NB4 (cell line): Measurements from ENCODE around the gene VAT1.

Experiments
- DNase-seq: peaks from one replicate; pipeline ENCODE4 v3.0.0; 2010; ENCODE audit warnings: low read depth
- H3K4me3 ChIP-seq: one replicate; pipeline ENCODE4 v1.5.1; 2011; ENCODE audit warnings: mild to moderate bottlenecking, low read depth, low read length, moderate library complexity
- MYC ChIP-seq: IDR thresholded peaks from 2 replicates; pipeline ENCODE4 v1.6.1; 2011; ENCODE audit warnings: low read depth, low read length
- POLR2A ChIP-seq: IDR thresholded peaks from 2 replicates; pipeline ENCODE4 v1.6.1; 2011; ENCODE audit warnings: mild to moderate bottlenecking; ENCODE audit not compliant: insufficient read length; ENCODE audit errors: extremely low read depth
- TF ChIP-seq, protein P1 (sequence below): IDR thresholded peaks from one replicate; pipeline ENCODE4 v1.5.1; 2012; ENCODE audit warnings: low read depth, low read length
- TF ChIP-seq, protein P2 (sequence below): IDR thresholded peaks from 2 replicates; pipeline ENCODE4 v1.6.1; 2011; ENCODE audit warnings: low read depth, low read length

The VAT1 gene

DNA sequence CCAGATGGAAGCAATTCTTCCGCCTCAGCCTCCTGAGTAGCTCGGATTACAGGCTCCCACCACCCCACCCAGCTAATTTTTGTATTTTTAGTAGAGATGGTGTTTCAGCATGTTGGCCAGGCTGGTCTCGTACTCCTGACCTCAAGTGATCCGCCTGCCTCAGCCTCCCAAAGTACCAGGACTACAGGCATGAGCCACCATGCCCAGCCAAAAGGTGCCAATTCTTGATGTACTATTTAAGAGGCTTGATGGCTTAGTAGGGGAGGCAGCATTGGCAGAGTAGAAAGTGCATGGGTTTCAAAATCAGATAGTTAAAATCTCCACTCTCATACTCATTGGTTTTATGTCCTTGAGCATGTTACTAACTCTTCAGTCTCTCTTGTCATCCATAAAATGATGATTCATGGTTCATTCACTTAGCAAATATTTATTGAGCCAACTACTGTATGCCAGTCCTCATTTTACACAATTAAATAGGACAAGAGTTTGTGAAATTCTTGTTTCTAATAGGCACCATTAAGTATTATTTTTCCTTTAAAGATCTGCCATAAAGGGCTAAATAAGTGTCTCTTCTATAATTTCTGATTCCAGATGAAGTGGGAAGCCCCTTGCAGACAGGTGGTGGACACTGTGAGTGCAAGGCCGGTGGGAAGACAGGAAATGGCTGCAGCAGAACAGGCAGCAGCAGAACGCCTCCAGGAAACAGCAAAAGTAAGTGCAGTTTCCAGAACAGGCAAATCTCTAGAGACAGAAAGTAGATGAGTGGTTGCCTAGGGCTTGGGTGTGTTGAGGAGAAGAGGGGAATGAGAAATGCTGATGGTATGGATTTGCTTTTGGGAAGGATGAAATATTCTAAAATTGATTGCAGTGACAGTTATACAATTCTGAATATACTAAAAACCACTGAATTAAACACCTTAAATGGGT lies 32.2 kb downstream of the VAT1 start:
- no peak overlapping the region for H3K4me3 ChIP-seq
- no peak for DNase-seq
- TF ChIP-seq, protein P1, sequence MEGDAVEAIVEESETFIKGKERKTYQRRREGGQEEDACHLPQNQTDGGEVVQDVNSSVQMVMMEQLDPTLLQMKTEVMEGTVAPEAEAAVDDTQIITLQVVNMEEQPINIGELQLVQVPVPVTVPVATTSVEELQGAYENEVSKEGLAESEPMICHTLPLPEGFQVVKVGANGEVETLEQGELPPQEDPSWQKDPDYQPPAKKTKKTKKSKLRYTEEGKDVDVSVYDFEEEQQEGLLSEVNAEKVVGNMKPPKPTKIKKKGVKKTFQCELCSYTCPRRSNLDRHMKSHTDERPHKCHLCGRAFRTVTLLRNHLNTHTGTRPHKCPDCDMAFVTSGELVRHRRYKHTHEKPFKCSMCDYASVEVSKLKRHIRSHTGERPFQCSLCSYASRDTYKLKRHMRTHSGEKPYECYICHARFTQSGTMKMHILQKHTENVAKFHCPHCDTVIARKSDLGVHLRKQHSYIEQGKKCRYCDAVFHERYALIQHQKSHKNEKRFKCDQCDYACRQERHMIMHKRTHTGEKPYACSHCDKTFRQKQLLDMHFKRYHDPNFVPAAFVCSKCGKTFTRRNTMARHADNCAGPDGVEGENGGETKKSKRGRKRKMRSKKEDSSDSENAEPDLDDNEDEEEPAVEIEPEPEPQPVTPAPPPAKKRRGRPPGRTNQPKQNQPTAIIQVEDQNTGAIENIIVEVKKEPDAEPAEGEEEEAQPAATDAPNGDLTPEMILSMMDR, result no peak
- no peak for TF ChIP-seq POLR2A

DNA sequence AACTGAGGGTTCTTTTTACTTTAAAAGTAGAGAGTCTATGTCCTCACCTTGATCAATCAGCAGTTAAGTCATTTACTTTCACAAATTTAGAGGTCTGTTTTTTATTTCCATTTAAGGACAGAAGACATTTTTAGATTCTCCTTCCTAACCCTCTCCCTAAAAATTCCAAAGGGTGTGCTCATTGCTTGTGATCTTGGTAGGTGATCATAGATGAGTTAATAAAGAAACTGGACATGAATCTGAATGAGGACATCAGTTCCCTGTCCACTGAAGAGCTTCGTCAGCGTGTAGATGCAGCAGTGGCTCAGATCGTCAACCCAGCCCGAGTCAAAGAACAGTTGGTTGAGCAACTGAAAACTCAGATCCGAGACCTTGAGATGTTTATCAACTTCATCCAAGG lies 33.0 kb downstream of the VAT1 start:
- no peak for DNase-seq
- no peak overlapping the region for H3K4me3 ChIP-seq
- TF ChIP-seq MYC (no peak), POLR2A (no peak)
- TF ChIP-seq, protein P1, result no peak
- TF ChIP-seq, protein P2, sequence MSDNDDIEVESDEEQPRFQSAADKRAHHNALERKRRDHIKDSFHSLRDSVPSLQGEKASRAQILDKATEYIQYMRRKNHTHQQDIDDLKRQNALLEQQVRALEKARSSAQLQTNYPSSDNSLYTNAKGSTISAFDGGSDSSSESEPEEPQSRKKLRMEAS, result no peak

DNA sequence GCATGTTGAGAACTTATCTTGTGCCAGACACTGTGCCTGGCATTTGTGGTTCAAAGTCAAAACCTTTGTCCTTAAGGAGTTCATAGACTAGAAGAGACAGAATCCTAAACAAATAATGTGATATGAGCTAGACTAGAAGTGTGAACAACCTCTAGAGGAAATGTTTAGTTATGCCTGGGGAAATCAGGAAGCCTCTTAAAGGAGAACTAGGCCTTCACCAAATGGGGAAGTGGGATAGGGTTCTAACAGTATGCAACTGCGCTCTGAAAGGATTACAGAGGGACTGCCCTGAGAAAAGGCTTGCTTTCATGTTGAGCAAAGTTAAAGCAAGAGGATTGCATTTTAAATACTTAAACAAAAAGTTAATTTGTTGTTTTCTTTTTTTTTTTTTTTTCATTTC lies 37.0 kb downstream of the VAT1 start:
- peak; percentile 88 for DNase-seq
- H3K4me3 ChIP-seq, result no peak overlapping the region
- no peak for TF ChIP-seq MYC

DNA sequence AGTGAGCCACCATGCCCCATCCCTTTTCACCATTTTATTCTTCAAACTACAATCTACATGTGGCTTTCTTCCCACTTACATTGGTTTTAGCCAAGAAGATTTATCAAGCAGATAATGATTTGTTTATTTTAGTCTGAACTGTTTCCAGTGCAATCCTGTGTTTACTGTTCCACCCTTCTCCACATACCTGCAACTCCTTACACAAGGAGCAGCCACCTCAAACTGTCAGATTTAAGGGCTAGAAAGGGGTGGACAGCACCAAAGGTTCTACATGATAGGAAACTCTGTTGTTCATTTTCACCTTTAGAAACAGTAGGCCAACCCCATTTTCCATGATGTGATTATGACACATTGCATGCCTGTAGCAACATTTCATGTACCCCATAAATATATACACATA lies 39.9 kb downstream of the VAT1 start:
- TF ChIP-seq, protein P2, result no peak
- TF ChIP-seq POLR2A (no peak), MYC (no peak)
- TF ChIP-seq, protein P1, result no peak
- no peak for DNase-seq
- no peak overlapping the region for H3K4me3 ChIP-seq

DNA sequence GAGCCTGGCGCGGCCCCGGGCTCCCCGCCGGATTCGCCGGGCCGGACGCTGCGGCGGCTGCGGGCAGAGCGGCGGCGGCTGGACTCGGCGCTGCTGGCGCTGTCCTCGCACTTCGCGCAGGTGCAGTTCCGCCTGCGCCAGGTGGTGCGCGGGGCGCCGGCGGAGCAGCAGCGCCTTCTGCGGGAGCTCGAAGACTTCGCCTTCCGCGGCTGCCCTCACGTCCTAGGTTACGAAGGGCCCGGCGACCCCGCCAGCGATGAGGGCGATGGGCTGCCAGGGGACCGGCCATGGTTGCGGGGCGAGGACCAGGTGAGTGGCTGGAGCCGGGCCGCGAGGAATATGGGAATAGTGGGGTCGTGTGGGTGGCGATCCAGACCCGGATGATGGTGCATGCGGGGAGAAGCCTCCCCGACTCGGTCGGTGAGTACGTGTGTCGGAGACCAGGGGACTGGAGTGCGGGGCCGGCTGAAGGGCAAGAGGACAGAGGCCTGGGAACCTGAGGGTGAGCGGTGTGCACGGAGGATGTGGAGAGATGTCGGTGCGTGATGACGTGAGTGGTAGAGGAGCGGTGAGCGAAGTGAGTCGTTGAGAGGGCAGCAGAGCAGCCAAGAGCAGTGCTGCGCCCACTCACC lies 41.3 kb downstream of the VAT1 start:
- DNase-seq, result peak; percentile 69
- H3K4me3 ChIP-seq, result peak overlapping the region; percentile 84
- TF ChIP-seq, protein P1, result no peak
- TF ChIP-seq, protein P2, result peak; percentile 52; the same call in 1 of the 2 replicates
- TF ChIP-seq MYC, result peak; percentile 17; the same call in 1 of the 2 replicates
- TF ChIP-seq POLR2A, result peak; percentile 33

DNA sequence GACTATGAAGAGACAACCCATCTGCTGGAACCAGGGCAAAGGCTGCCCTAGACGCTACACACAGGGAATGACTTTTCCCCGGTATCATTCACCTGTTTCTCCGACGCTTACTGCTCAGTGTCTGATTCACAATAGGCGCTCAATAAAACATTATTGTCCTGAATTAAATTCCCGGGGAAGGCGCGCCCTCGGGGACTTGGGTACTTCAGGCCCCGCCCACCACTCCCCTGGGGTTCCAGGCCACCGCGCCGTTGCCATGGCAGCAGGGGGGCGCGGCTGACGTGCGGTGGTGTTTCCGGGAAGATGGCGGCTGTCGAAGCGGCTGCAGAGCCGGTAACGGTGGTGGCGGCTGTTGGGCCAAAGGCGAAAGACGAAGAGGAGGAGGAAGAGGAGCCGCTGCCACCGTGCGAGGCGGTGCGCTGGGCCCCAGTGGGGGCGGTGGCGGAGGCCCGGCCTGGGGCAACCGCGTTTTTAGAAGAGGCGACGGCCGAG lies 41.9 kb downstream of the VAT1 start, which contains the start of gene RUNDC1:
TSS of gene RUNDC1 (plus strand) at position 292 of the 492 bp plus-strand sequence. CDS start at position 304, 12 bp downstream.
- peak within 1 kb of the TSS; percentile 84 for H3K4me3 ChIP-seq
- DNase-seq, result peak; percentile 90
- TF ChIP-seq, protein P1, result no peak
- TF ChIP-seq POLR2A (no peak), MYC (no peak)
- TF ChIP-seq, protein P2, result no peak; the same call in 1 of the 2 replicates
